Brain microvascular endothelial cell (primary cell): ENCODE results near the gene MNX1.

Source experiments
- DNase-seq: peaks from one replicate; pipeline ENCODE4 v3.0.0-alpha.2; 2020
- H3K27ac ChIP-seq: fragments of 250-450 bp; sonication (Bioruptor Pico); 2 replicates; pipeline ENCODE4 v1.5.1; 2020; ENCODE audit warnings: mild to moderate bottlenecking, moderate library complexity
- H3K27me3 ChIP-seq: fragments of 250-450 bp; sonication (Bioruptor Pico); replicated peaks from 2 replicates; pipeline ENCODE4 v1.5.1; 2020; ENCODE audit warnings: mild to moderate bottlenecking
- H3K36me3 ChIP-seq: fragments of 250-450 bp; sonication (Bioruptor Pico); replicated peaks from 2 replicates; pipeline ENCODE4 v1.5.1; 2020; ENCODE audit warnings: mild to moderate bottlenecking
- H3K4me3 ChIP-seq: 2 replicates; pipeline ENCODE4 v1.5.1; 2011; ENCODE audit warnings: low read depth, mild to moderate bottlenecking, control low read depth, low read length, moderate library complexity
- in situ Hi-C: cut with HindIII; loops from 2 replicates; pipeline ENCODE4 v1.10.0; 2017; ENCODE audit warnings: low sequenced_read_pairs, low pct_ligation_motif_present
- TF ChIP-seq, protein P1 (sequence below): IDR thresholded peaks from 2 replicates; pipeline ENCODE4 v1.5.1; 2011; ENCODE audit warnings: low read depth, mild to moderate bottlenecking, moderate library complexity, low read length, control low read depth, inconsistent platforms; ENCODE audit errors: missing control alignments

The MNX1 gene

DNA sequence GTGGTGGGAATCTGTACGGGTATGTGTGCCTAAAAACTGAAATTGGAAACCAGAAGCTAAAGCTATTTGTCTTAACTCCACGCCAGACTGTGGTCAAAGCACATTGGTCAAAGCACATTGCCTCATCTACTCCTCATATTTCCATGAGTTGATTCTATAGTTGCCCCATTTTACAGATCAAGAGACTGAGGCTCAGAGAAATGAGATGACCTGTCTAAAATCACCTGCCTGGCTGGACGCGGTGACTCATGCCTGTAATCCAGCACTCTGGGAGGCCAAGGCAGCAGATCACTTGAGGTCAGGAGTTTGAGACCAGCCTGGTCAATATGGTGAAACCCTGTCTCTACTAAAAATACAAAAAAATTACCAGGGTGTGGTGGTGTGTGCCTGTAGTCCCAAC lies 21.7 kb upstream of the MNX1 start:
- no peak for DNase-seq
- H3K27me3 ChIP-seq = peaks cover 2% of the 10 kb centered on the region
- in situ Hi-C loops = no loop called here
- no peak overlapping the region for H3K4me3 ChIP-seq
- H3K27ac ChIP-seq = no peak overlapping the region
- TF ChIP-seq, protein P1, sequence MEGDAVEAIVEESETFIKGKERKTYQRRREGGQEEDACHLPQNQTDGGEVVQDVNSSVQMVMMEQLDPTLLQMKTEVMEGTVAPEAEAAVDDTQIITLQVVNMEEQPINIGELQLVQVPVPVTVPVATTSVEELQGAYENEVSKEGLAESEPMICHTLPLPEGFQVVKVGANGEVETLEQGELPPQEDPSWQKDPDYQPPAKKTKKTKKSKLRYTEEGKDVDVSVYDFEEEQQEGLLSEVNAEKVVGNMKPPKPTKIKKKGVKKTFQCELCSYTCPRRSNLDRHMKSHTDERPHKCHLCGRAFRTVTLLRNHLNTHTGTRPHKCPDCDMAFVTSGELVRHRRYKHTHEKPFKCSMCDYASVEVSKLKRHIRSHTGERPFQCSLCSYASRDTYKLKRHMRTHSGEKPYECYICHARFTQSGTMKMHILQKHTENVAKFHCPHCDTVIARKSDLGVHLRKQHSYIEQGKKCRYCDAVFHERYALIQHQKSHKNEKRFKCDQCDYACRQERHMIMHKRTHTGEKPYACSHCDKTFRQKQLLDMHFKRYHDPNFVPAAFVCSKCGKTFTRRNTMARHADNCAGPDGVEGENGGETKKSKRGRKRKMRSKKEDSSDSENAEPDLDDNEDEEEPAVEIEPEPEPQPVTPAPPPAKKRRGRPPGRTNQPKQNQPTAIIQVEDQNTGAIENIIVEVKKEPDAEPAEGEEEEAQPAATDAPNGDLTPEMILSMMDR = no peak
- H3K36me3 ChIP-seq = no peaks in the 10 kb centered on the region

DNA sequence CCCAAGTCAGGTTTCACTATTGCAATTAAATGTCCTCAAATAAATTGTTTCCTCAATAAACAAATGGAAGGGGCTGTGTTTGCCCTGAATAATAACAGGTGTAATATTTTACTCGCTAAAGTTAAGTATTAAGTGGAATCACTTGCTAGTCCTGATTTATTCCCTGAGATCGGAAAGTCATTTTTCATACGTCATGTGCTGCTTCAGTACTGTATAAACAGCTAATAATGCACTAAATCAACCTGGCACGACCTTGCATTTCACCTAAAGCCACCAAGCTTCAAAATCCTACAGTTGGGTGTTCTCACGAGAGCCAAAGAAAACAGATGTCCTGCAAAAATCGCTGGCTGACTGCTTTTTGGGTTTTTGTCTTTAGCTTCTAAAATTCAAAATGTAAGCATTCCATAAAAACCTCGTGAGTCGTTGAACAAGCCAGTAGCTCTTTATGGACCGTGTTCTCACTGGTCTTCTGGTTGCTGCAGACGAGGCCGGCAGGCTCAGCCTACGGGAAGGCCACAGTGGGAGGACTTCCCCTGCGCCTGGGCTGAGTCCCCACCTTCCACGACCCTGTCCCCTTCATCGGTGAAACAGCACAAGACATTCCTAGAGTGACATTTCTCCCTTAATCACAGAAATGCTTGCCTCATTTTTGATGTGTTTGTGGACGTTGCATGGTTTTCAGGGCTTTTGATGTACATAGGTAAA lies 17.9 kb upstream of the MNX1 start:
- H3K27me3 ChIP-seq = peaks cover 27% of the 10 kb centered on the region
- TF ChIP-seq, protein P1 = no peak
- H3K36me3 ChIP-seq = no peaks in the 10 kb centered on the region
- in situ Hi-C loops = no loop called here
- DNase-seq = no peak
- no peak overlapping the region for H3K4me3 ChIP-seq
- H3K27ac ChIP-seq = no peak overlapping the region

DNA sequence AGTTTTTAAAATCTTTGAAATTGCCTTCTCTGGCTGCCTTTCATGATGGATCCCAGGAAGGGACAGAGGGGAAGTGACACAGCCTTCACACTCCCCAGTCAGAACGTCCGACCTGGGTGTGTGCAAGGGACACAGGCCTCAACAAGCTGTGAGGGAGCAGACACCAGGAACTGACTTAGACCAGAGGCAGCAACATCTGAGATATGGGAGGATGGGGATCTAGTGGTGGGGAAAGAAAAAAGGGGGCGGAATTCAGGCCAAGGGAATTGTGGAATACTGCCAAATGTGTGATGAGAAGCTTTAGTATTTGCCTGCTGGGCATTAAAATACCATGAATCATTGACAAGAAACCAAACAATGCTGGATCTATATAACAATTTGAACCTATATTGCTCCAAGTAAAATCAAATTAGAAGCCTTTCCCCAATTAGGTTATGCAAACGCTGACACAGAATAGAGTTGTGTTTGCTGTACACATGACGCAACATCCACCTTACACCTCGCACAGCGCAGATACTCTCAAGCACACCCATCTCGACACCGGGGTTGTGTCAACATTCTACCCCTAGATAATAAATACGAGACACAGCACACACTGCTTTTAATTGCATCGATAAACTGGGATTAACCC lies 17.2 kb upstream of the MNX1 start:
- Histone ChIP-seq H3K36me3 (no peaks in the 10 kb centered on the region), H3K4me3 (no peak overlapping the region), H3K27me3 (peaks cover 33% of the 10 kb centered on the region), H3K27ac (no peak overlapping the region)
- TF ChIP-seq, protein P1 = no peak
- no peak for DNase-seq
- in situ Hi-C loops = no loop called here

DNA sequence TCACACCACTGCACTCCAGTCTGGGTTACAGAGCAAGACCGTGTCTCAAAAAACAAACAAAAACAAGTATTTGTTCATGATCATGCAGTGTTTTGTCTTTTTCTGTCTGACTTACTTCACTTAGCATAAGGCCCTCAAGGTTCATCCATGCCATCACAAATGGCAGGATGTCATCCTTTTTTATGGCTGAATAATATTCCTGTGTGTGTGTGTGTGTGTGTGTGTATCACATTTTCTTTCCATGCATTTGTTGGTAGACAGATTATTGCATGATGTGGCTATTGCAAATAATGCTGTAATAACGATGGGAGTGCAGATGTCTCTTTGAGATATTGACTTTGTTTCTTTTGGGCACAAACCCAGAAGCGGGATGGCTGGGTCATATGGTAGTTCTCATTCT lies 14.3 kb upstream of the MNX1 start:
- TF ChIP-seq, protein P1 = no peak
- no peak for DNase-seq
- H3K27me3 ChIP-seq = peaks cover 63% of the 10 kb centered on the region
- in situ Hi-C loops = no loop called here
- no peaks in the 10 kb centered on the region for H3K36me3 ChIP-seq
- no peak overlapping the region for H3K4me3 ChIP-seq
- H3K27ac ChIP-seq = no peak overlapping the region

DNA sequence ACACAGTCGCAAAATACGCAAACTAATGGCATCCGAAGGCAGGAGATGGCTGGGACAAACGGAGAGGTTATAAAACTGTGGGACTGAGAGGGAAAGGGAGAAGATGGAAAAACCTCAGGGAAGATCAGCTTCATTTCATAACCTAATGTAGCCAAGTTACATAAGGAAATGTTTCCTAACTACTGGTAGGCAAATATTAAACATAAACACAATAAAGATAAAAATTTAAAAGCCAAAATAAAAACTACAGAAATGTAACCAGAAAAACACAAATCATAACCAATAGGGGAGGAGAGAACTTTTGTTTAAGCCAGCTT lies 13.1 kb upstream of the MNX1 start:
- H3K27me3 ChIP-seq = peaks cover 75% of the 10 kb centered on the region
- in situ Hi-C loops = no loop called here
- no peaks in the 10 kb centered on the region for H3K36me3 ChIP-seq

More for the DNA sequence above, 13.1 kb upstream of the MNX1 start:
- Histone ChIP-seq H3K4me3 (no peak overlapping the region), H3K27ac (no peak overlapping the region)
- TF ChIP-seq, protein P1 = no peak
- no peak for DNase-seq
